ENCODE results near the gene SLC38A3. TPM values are rescaled to one million over a fixed set of nuclear protein-coding genes. Genes with fewer than 3 reads are reported as not detected.

Gene SLC38A3
- total and polyA plus RNA-seq, 9 of the 15 experiments (the other 6 are each of a cell fraction or from before 2014, with no cell fraction given): 0.09 to 0.38 (median 0.16) TPM; not detected in 6

DNA sequence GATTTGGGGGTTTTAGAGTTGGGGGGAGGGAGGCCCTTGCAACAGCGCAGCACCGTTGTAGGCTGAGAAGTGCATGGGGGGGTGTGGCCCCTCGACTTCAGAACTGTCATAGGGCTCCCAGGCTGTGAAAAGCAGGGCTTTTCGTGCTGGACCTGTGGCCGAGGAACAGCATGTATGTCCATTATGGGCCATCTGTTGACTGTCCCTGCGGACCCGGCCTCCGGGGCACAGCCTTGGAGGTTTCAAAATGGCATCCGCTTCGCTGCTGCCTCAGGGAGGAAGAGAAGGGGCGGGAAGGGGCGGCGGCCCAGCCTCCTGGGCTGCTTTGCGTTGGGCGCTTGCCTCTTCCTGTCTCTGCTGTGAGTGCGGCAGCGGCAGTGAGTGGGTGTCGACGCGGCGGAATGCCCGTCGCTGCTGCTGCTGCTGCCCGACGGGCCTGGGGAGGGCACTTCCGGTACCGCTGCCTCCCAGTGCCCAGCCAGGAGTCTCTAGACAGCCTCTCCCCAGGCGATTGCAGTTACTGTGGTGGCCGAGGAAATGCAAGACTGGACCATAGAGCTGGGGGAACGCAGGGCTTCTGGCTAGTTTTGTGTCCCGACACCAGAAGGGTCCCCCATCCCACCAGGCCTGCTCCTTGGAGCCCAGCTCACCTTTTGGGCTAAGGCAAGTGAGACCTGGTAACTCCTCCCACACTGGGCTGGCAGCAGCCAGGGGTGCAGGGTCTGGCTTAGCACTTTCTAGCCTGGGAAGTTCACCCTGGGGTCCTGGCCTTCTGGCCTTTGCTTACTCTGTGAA, 32.9 kb downstream of the SLC38A3 start:
- H3K9ac ChIP-seq (ENCODE audit: insufficient read depth in 1 of 2, low read depth in 2 of 2, low read length in 2 of 2): peak overlapping the region; percentile 30 to 95
- peaks cover 39% of the 10 kb centered on the region for H3K79me2 ChIP-seq (ENCODE audit: control insufficient read depth, insufficient read depth, low read length)
- H3K9me3 ChIP-seq (replicated peaks; ENCODE audit: control insufficient read depth, insufficient read depth, low read depth, low read length): no peaks in the 10 kb centered on the region
- BruUV-seq (replicated peaks): no TSS peak
- intact Hi-C loops (cut with micrococcal nuclease) (no loop called here), in situ Hi-C loops (cut with MboI) (no loop called here)
- 30% methylated on average over 5 of the region's 31 CpGs for WGBS (ENCODE audit: insufficient coverage, low coverage, missing lambda C conversion rate)
- no peaks in the 10 kb centered on the region for H4K20me1 ChIP-seq (replicated peaks; ENCODE audit: control insufficient read depth, insufficient read depth, low read length)
- H3K9me1 ChIP-seq (ENCODE audit: control insufficient read depth, insufficient read depth, low read length): no peaks in the 10 kb centered on the region
- H3K4me3 ChIP-seq: peak overlapping the region; percentile 73
- ChIA-PET POLR2A (interaction anchor here (0.6 kb wide), 1 partner anchor 1180 kb away, joined by 3 read pairs; no protein-coding TSS in a partner anchor), CTCF (ENCODE audit: low intra/inter-chr PET ratio) (no interaction called here)
- H3K4me1 ChIP-seq (replicated peaks in 1 of 2; ENCODE audit: control insufficient read depth in 2 of 2, insufficient read depth in 2 of 2, low read length in 2 of 2): peaks cover 44 to 73% of the 10 kb centered on the region in 2 experiments
- no peak overlapping the region for H2AFZ ChIP-seq (ENCODE audit: low read depth, low read length)
- DNase-seq (ENCODE audit: extremely low read depth in 1 of 4, low spot score in 3 of 4) (peak in 2 of 4 experiments; percentile 20 to 49), ATAC-seq (no peak), FAIRE-seq (no peak)
- 0 out of 3 replicates have a peak overlapping the region, but pooled peaks have one; percentile 8 for H3K27ac ChIP-seq (ENCODE audit: extremely low read depth, low read depth, low read length)
- H3K27me3 ChIP-seq (ENCODE audit: control insufficient read depth in 2 of 2, insufficient read depth in 2 of 2, low read length in 2 of 2): no peaks in the 10 kb centered on the region
- H3K36me3 ChIP-seq (ENCODE audit: control insufficient read depth, insufficient read depth, low read length): peaks cover 4% of the 10 kb centered on the region; the same call in 1 of the 3 replicates
- peak overlapping the region; percentile 80 for H3K4me2 ChIP-seq (ENCODE audit: insufficient read depth, low read length)
- TF ChIP-seq SAP30 (IDR thresholded peaks at IDR 0.05; ENCODE audit: borderline replicate concordance, insufficient read depth, low read depth, low read length, poor library complexity, severe bottlenecking): peak; percentile 58
- no peak for TF ChIP-seq SRSF9 (IDR thresholded peaks at IDR 0.05; ENCODE audit: borderline replicate concordance, low read depth, low read length)
- TF ChIP-seq CBX5 (IDR thresholded peaks at IDR 0.05; ENCODE audit: borderline replicate concordance, low read depth): no peak
- TF ChIP-seq EGR1 (conservative IDR thresholded peaks at IDR 0.05): peak; percentile 57
- TF ChIP-seq POLR2G (IDR thresholded peaks at IDR 0.05; ENCODE audit: low read depth, low read length): peak; percentile 57
- no peak for TF ChIP-seq ZNF347 (CRISPR knock-in tag; IDR thresholded peaks at IDR 0.05; ENCODE audit: low read depth)
- TF ChIP-seq, protein P1, sequence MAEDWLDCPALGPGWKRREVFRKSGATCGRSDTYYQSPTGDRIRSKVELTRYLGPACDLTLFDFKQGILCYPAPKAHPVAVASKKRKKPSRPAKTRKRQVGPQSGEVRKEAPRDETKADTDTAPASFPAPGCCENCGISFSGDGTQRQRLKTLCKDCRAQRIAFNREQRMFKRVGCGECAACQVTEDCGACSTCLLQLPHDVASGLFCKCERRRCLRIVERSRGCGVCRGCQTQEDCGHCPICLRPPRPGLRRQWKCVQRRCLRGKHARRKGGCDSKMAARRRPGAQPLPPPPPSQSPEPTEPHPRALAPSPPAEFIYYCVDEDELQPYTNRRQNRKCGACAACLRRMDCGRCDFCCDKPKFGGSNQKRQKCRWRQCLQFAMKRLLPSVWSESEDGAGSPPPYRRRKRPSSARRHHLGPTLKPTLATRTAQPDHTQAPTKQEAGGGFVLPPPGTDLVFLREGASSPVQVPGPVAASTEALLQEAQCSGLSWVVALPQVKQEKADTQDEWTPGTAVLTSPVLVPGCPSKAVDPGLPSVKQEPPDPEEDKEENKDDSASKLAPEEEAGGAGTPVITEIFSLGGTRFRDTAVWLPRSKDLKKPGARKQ (CRISPR knock-in tag; IDR thresholded peaks at IDR 0.05): no peak
- TF ChIP-seq, protein P2, sequence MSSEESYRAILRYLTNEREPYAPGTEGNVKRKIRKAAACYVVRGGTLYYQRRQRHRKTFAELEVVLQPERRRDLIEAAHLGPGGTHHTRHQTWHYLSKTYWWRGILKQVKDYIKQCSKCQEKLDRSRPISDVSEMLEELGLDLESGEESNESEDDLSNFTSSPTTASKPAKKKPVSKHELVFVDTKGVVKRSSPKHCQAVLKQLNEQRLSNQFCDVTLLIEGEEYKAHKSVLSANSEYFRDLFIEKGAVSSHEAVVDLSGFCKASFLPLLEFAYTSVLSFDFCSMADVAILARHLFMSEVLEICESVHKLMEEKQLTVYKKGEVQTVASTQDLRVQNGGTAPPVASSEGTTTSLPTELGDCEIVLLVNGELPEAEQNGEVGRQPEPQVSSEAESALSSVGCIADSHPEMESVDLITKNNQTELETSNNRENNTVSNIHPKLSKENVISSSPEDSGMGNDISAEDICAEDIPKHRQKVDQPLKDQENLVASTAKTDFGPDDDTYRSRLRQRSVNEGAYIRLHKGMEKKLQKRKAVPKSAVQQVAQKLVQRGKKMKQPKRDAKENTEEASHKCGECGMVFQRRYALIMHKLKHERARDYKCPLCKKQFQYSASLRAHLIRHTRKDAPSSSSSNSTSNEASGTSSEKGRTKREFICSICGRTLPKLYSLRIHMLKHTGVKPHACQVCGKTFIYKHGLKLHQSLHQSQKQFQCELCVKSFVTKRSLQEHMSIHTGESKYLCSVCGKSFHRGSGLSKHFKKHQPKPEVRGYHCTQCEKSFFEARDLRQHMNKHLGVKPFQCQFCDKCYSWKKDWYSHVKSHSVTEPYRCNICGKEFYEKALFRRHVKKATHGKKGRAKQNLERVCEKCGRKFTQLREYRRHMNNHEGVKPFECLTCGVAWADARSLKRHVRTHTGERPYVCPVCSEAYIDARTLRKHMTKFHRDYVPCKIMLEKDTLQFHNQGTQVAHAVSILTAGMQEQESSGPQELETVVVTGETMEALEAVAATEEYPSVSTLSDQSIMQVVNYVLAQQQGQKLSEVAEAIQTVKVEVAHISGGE (CRISPR knock-in tag; IDR thresholded peaks at IDR 0.05): peak in 1 of 3 experiments; percentile 68; a peak in 1 of 6 replicates
- peak; percentile 9; the same call in 1 of the 2 replicates for TF ChIP-seq PHF8 (IDR thresholded peaks at IDR 0.05; ENCODE audit: borderline replicate concordance, low read length)
- peak; percentile 41; the same call in 1 of the 2 replicates for TF ChIP-seq GABPA (tag; conservative IDR thresholded peaks at IDR 0.05; ENCODE audit: low read depth)
- no peak for TF ChIP-seq NFIX (CRISPR knock-in tag; IDR thresholded peaks at IDR 0.05; ENCODE audit: low read depth)
- TF ChIP-seq SIN3B (IDR thresholded peaks at IDR 0.05; ENCODE audit: low read depth): no peak
- TF ChIP-seq YY1 (IDR thresholded peaks at IDR 0.05; ENCODE audit: borderline replicate concordance in 1 of 3, control insufficient read depth in 1 of 3, extremely low read depth in 1 of 3, insufficient read depth in 3 of 3, insufficient read length in 1 of 3, insufficient replicate concordance in 2 of 3, low read depth in 1 of 3, low read length in 2 of 3): peak; percentile 7 to 77 (median 68)
- TF ChIP-seq ZFP36 (IDR thresholded peaks at IDR 0.05; ENCODE audit: low read depth, low read length, partially characterized antibody): peak; percentile 21

Data from K562 (cell line).